Upper lobe of right lung (tissue), 1 donor: ENCODE results near the gene GVQW3. TPM values are rescaled to one million over a fixed set of nuclear protein-coding genes. Genes with fewer than 3 reads are reported as not detected.

Experiments used
- ATAC-seq: fragments of 200-7000 bp; cut with Tn5 transposase; one replicate; pipeline ENCODE4 v1.9.1; 2020; ENCODE audit warnings: mild to moderate bottlenecking, moderate library complexity
- DNase-seq: peaks from one replicate; pipeline ENCODE4 v3.0.0-alpha.2; 2020
- H3K27ac ChIP-seq: fragments of 200-600 bp; one replicate; pipeline ENCODE4 v1.8.0; 2022
- H3K27me3 ChIP-seq: fragments of 200-600 bp; one replicate; pipeline ENCODE4 v1.8.0; 2022; ENCODE audit warnings: mild to moderate bottlenecking
- H3K36me3 ChIP-seq: fragments of 200-600 bp; one replicate; pipeline ENCODE4 v1.8.0; 2022
- H3K4me1 ChIP-seq: fragments of 200-600 bp; one replicate; pipeline ENCODE4 v1.8.0; 2022
- H3K4me3 ChIP-seq: fragments of 200-600 bp; one replicate; pipeline ENCODE4 v1.8.0; 2022; ENCODE audit warnings: mild to moderate bottlenecking
- H3K9me3 ChIP-seq: fragments of 200-600 bp; one replicate; pipeline ENCODE4 v1.8.0; 2022
- CTCF ChIP-seq: fragments of 200-600 bp; IDR thresholded peaks from one replicate; pipeline ENCODE4 v1.8.0; 2022; ENCODE audit warnings: antibody characterized with exemption
- intact Hi-C: fragments of 100-400 bp; cut with DNase I; formaldehyde crosslinking; loops from one replicate; pipeline ENCODE4 v1.11.0; 2022
- total RNA-seq: library from RNA; stranded (reverse); fragmentation: NEBNext Ultra II Directional; extraction: Animal tissue kit (Norgen Biotek cat#: 25700); gene quantifications from one replicate; pipeline ENCODE4 v1.2.1, GENCODE V29; 2021
- donor health status: DM: no; HTN: yes; CAD: no; lungs with severe emphysema.

GVQW3 gene
- total RNA-seq, 1 donor from 2014 or later: 2.0 TPM

GRCh38 chr11:76456571-76456970, 75.4 kb downstream of the GVQW3 start:
- intact Hi-C loops: no loop called here
- Histone ChIP-seq H3K36me3 (peaks cover 47% of the 10 kb centered on the region), H3K9me3 (no peaks in the 10 kb centered on the region), H3K4me3 (no peak overlapping the region), H3K27me3 (no peaks in the 10 kb centered on the region), H3K4me1 (no peaks in the 10 kb centered on the region), H3K27ac (no peak overlapping the region)
- TF ChIP-seq CTCF: no peak
- DNase-seq (no peak), ATAC-seq (no peak)

Other genes with a start within 250 kb of the GVQW3 start
- 8.7 TPM for gene WNT11, start 174.8 kb upstream of the GVQW3 start, total RNA-seq
- 36.8 TPM for gene THAP12, start 191 bp upstream of the GVQW3 start, total RNA-seq
- 20.9 TPM for gene EMSY, start 63.7 kb downstream of the GVQW3 start, total RNA-seq